AML-193 (cell line): Measurements from ENCODE around the gene MRPL1.
"Not testable (repeated sequence)": the region's sequence is repeated elsewhere in the genome, so short reads cannot be mapped to it uniquely, and the experiment has no call there.

Source experiments
- DNase-seq, 2 experiments: peaks; one replicate each; lab custom pipeline; 2025; lab: John Stamatoyannopoulos, UW

The MRPL1 gene

DNA sequence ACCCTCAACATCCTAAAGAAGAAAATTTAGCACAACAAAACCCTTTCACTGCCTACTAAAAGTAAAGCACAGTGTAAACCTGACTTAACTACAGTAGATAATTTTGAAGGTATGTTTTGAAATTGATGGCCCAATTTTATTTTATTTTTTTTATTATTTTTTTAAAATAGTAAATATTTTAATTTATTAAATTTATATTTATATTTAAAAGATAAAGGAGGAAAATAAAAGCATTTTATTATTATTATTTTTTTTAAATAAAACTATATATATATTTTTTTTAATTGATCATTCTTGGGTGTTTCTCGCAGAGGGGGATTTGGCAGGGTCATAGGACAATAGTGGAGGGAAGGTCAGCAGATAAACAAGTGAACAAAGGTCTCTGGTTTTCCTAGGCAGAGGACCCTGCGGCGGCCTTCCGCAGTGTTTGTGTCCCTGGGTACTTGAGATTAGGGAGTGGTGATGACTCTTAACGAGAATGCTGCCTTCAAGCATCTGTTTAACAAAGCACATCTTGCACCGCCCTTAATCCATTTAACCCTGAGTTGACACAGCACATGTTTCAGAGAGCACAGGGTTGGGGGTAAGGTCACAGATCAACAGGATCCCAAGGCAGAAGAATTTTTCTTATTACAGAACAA lies 120.4 kb downstream of the MRPL1 start:
- not testable (repeated sequence) for DNase-seq

DNA sequence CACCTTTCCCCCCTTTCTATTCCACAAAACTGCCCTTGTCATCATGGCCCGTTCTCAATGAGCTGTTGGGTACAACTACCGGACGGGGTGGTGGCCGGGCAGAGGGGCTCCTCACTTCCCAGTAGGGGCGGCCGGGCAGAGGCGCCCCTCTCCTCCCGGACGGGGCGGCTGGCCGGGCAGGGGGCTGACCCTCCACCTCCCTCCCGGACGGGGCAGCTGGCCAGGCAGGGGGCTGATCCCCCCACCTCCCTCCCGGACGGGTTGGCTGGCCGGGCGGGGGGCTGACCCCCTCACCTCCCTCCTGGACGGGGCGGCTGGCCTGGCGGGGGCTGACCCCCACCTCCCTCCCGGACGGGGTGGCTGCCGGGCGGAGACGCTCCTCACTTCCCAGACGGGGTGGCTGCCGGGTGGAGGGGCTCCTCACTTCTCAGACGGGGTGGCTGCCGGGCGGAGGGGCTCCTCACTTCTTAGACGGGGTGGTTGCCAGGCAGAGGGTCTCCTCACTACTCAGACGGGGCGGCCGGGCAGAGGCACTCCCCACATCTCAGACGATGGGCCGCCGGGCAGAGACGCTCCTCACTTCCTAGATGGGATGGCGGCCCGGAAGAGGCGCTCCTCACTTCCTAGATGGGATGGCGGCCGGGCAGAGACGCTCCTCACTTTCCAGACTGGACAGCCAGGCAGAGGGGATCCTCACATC lies 121.1 kb downstream of the MRPL1 start:
- not testable (repeated sequence) for DNase-seq

DNA sequence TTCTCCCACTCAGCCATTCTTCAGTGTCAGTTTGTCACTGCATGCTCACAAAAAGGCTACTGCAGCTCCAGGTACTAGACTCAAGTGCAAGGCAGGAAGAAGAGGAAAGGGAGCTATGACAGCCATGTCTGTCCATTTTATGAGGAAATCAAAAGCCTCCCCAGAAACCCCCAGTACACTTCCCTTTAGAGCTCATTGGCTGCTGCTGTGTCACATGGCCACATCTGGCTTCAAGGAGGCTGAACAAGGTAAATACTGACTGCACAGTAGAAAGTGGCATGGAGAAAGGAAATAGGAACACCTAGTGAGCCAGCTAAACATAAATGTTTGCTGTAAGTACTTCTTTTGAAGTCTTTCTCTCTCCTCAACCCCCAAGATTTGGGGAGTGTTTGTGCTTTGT lies 127.3 kb downstream of the MRPL1 start:
- DNase-seq = no peak

DNA sequence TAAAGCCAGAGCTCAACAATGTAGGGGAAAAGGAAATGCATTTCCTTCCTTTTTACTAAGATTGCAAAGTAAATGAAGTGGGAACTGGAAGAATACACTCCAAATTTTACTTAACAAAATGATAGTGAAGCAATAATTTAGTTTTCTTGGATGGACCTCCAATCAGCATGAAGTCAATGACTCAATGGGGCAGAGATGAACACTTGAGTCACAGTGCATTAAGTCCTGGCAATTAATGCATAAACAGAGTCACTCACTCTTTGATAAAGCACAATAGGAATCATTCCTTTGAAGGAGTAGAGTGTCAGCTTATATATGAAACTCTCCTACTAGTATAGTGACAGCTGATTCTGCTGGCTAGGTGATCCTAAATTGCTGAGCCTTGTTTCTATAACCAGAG lies 127.8 kb downstream of the MRPL1 start:
- DNase-seq = no peak

DNA sequence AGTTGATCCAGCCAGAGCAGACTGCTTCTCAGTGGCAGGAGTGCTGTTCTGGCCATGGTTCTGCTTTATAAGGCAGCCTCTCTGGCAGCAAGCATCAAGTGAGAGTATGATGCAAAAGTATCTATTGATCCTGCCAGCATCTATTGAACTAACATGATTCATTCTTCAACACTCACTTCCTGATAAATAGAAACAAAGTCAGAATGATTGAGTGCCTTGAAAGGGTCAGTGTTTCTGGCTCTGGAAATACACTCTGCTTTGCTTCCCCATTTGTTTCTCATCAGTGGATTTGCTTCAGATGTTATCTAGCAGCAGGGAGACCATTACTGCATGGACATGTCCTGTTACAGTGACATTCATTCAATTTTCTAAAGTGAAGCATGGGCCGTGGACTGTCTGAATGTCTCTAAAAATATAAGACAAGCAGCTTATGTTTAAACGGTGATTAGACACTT lies 128.3 kb downstream of the MRPL1 start:
- no peak for DNase-seq

DNA sequence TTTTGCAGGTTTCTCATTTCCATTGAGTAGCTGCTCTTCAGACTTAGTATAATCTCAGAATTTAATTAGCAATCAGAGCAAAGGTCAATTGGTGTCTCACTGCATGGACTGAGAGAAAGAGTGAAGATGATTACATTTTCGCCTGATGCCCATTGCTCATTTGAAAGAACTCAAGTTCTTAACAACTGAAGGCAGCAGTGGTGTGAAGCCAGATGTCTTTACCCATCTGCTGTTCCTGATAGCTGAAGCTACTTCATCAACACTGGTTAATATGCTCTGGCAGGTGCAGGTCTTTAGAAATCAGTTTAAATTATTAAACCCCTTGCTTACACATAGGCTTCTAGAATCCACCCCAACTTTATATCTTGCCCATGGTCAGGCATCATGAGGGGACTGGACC lies 130.0 kb downstream of the MRPL1 start:
- no peak for DNase-seq

DNA sequence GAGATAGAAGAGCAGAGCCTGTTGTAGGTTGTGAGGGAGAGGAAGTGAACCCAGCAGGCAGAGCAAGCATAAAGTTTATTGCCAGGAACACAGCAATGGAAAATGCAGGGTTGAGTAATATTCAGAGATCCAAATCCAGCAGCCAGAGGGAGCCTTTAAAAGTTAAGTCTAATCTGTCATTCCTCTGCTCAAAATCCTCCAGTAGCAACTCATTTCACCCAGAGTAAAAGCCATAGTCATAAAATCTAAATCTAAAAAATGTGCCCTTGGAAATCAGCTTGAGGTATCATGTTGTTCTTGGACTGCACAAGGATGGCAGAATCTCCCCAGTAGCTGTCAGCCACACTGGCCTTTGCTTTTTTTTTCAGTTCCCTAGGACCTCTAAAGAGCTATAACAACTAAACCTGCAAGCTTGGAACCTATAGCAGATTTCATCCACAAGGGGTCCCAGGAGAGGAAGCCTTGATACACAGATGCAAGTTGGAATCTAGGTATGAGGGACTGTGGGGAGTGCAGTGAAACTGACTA lies 131.6 kb downstream of the MRPL1 start:
- DNase-seq = no peak

DNA sequence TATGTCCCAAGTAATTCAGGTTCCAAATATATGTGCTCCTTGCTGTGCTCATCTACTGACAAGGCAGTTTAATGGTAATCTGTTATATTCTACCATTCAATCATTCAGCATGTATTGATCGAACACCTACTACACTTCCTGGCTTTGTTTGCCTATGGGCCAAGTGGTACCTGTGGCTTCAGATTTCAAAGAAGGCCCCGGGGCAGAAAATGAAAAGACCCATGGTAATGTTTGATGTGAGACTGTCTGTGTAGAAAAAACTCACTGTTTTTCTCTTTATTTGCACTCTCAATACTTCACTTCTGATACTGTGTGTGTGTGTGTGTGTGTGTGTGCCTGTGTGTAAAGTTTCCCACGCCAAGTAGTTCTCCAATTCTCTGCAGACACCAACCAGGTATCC lies 133.4 kb downstream of the MRPL1 start:
- no peak for DNase-seq

DNA sequence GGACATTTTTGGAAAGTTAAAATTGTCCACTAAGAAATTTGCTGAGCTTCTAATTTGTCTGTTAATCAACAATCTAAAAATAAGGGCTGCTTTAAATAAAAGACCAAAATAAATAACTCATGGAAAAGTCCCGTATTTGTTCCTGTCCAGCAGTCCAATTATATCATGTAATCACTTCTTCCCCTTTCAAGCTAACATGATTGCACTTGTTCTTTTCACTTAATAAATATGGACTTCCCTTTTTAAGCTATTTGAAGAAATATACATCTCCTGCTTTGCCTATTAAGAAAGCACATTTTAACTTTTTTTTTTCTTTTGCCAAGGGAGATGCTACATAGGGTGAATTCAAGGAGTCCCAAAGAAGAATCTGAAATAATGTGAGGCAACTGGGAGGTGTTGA lies 138.9 kb downstream of the MRPL1 start:
- DNase-seq = no peak

DNA sequence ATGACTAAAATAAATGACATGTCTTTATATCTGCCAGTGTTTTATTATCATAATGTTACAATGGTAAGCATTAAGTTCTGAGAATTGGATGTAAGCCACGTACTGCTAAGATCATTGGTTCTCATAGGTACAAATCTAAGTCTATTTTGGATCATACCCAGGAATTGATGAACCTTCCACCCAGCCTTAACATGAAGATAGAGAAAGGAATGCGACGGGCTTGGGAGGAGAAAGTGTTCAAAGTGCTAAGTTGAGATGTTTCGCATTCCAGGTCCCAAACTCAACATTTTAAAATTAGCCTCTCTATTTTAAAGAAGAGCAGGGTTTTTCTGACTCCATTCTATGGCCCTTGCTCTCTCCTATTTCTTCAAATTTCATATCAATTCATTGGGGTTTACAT lies 139.6 kb downstream of the MRPL1 start:
- no peak for DNase-seq
